DMS153 treated with DMSO at 0.1 percent for 48 hours (cell line): Measurements from ENCODE around the gene PTPRZ1.

Source experiments
- DNase-seq: peaks from one replicate; lab custom pipeline; 2025; ENCODE audit not compliant: unreplicated experiment; lab: John Stamatoyannopoulos, UW

PTPRZ1 gene

GRCh38 chr7:122103064-122103463 is 230.1 kb downstream of the PTPRZ1 start:
- no peak for DNase-seq
